ENCODE measurements around the gene SLC10A1.

- no peak for TF ChIP-seq CTCF (IDR thresholded peaks at IDR 0.05)
- no peak for TF ChIP-seq POLR2A (IDR thresholded peaks at IDR 0.05)
Observed at GRCh38 chr14:69727860-69728259, 69.2 kb downstream of the SLC10A1 start.

All from thyroid gland (tissue), 4 donors.